Glomerular visceral epithelial cell (primary cell): ENCODE measurements around the gene HOXC9.

Experiments
- DNase-seq: peaks from one replicate; pipeline ENCODE4 v3.0.0-alpha.2; 2016; ENCODE audit errors: extremely low spot score

HOXC9 gene

DNA sequence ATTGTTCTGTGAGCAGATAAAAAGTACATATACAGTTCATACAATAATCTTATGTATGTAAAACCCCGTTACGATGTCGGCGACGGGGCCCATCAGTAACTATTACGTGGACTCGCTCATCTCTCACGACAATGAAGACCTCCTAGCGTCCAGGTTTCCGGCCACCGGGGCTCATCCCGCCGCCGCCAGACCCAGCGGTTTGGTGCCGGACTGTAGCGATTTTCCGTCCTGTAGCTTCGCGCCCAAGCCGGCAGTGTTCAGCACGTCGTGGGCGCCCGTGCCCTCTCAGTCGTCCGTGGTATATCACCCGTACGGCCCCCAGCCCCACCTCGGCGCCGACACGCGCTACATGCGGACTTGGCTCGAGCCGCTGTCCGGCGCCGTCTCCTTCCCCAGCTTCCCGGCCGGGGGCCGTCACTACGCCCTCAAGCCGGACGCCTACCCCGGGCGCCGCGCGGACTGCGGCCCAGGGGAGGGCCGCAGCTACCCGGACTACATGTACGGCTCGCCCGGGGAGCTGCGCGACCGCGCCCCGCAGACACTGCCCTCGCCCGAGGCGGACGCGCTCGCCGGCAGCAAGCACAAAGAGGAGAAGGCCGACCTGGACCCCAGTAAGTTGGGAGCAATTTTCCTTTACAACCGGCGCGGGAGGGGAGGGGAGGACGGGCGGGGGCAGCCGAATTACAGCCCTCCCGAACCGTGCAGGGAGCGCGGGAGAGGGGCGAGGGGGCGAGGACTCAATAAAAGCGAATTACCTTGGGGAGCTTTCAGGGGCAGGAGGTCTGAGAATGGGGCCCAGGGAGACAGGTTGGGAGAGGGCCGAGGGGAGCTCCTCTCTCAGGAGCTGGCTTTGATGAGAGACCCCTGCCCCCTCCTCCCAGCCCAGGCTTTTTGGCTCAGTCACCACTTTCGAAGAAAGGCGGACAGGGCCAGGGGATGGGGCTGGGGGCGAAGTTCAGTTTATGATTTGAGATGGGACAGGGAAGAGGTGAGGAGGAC, at the start of gene HOXC9:
Gene HOXC9 (plus strand): TSS at position 46 of the 999 bp plus-strand sequence. CDS start 28 bp downstream, at position 74.
- DNase-seq = no peak

DNA sequence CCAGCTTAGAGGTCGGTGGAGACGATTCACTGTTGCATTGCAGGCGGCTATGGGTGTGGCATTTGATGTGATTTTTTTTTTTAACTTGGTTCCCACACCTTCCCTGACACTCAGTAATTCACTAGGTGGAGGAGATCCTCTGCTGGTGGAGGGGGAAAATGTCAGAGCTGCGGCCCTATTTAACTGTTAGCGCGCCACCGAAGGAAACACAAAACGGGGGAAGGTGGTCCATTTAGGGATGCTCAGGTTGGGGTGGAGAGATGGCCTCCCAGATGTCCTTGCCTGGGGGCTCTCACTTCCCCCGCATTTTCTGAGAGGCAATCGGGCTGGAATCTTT, 49.6 kb upstream of the HOXC9 start:
- no peak for DNase-seq

DNA sequence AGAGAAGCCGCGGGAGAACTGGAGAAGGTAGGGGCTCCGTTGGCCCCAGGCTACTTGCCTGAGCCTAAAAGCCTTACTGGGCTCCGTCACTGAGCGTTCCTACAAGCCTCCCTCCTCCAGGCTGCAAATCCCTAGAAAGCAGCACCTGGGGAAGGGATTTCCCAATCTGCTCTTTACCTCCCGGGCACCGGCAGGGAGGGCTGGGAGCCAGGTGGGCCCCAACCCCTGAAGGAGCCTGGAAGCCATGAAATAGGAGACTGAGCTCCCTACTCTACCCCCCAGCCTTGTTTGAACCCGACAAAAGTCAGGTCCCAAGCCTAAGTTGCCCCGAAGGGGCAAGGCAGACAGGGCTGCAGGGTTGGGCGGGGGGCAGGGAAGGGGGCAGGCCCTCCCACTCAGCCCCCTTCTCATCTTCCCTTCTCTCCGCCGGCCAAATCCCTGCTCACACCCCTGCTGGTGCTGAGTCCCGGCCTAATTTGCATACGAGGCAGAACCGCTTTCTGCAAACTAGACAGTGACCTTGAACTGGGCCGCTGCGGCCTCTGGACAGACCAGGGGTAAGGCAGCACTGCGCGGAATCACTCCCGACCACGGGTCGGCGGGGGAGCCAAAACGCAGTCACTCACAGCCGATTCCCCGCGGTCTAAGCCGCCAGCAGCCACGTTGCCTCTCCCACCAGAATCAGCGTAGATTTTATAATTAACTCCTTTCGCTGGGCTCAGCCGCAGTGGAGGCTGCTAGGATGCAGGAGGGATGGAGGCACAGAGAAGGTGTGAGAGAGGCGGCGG, 49.0 kb upstream of the HOXC9 start:
- DNase-seq = no peak

DNA sequence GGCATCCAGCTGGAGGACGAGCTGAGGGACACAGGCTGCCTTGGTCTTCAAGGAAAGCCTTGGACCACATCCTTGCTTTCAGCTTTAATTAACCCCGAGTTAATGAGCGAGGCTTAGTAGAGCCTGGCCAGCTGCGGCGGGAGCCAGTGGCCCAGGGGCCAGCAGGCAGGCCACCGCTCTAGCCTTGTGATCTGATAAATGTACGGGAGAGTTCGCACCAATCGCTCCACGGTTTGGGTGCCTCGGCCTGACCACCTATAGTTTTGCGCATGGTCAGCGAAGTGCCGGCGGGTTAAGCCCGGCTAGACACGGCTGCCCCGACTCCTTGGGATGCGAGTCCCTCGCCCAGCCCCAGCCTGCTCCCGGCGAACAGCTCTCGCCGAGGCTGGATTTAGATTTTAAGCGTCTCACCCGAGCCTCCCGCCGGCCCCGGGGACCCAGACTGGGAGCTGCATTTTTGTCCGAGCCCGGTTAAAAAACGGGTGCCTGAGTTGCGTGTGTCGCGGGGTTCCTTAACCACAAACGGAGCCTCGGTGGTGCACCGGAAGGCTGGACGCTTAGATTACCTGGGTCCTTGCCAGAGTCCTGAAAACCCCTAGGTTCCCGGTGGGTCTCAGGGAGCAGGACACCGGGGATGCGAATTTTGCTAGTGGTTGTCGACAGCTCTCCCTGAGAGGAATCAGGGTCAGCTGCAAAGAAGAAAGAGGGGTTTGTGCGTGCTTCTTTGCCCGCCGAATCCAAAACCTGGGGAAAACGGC, 48.2 kb upstream of the HOXC9 start:
- DNase-seq = no peak

DNA sequence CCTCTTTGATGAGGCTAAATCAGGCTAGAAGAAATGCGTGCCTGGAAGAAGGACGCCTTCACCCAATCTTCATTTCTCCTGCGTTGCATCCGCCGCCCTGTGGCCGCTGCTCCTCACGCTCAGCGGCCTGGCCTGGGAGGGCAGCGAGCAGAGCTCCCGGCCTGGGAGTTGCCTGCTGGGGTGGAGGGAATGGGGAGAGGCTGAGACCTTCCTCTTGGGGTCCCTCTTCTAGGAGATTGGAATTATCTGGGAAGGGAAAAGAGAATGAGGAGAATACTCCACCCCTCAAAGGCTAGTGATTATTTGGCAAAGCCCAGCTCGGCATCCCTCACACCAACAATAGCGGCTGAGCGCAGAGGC, 47.6 kb upstream of the HOXC9 start:
- no peak for DNase-seq

DNA sequence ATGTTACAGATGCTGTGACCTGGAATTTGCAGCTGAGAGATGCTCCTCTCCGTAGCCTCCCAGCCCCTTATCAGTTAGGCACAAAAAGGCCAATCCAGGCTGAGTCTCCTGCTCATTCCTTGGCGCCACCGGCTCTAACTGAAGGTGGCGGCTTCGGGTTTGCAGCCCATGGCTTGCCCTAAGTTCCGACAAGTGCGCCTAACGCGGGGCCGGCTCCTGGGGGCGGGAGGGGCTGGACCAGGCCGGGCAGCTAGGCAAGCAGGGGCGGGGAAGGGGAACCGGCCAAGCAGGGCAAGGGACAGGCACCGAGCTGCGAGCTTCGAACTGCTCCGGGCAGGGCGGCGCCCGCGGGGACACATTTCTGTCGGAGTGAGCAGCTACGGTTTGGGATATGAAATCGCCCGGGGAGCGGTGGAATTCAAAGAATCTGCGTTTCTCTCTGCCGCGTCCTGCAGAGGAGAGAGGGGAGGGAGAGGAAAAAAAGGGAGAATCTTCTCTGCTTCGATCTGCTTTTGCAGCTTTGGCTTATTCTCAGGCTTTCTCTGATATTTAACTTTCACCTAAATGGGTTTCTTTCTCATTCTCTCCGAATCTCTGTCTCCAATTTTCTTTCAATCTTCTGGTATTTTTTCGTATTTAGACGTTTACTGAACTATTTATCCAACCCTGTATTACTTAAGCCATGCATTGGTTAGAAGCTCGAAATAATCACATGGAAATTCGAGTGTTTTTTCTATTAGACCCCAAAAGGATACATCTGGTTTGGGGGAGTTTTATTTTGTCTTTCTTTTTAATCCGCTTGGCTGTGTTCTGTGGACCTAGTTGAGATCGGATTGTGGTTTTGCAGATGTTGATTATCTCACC, 46.9 kb upstream of the HOXC9 start:
- DNase-seq = peak; percentile 24

DNA sequence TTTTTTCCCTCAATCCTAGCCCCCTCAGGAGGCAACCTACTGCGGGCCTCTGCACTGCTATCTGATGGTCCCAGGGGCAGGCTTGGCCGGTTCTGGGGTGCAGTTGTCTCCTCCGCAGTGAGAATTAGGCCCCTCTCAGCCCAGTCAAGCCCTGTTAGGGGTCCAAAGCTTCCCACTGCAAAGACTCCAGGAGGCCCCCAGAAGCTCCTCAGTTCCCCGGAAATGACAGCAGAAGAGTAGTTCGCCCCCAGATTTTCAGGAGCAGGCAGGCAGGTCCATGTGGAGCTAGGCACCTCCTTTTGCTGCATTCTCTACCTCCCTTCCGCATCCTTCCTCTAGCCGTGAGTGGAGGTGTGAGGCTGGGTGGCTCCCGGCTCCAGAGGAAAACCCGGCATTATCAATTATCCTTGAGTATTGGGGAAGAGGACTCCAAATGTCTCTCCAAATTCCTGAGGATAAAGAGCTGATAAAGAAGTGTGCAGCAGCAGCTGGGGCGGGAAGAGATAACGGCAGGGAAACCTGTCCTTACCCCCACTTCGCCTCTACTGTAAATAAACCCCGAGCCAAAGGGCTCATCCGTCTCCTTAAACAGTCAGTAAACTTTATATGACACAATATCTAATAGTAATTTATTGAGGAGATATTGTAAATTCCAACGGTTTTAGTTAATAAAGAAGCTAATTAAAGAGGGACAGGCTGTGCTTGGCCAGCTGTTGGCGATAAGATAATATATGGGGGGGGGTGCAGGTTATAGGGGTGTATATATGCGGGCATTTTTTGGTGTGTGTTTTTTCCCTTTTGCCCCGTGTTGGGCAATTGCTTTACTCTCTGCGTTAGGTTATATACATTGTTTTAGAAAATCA, 45.9 kb upstream of the HOXC9 start:
- no peak for DNase-seq

DNA sequence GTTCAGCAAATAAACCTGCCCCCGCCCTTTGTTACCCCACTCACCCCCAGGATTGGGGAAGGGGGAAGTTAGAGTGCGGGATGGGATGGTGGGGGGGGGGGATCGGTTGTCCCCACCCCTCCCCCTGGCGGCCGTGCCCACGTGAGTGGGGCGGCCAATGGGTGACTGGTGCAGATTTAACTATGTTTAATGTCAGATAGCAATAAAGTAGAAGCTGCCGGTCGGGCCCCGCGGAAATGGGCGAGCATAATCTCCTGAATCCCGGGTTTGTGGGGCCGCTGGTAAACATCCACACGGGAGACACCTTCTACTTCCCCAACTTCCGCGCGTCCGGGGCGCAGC, 45.3 kb upstream of the HOXC9 start, which contains the start of gene HOXC12:
Gene HOXC12 (plus strand): TSS at position 210 of the 342 bp plus-strand sequence. CDS start 27 bp downstream, at position 237.
- no peak for DNase-seq

DNA sequence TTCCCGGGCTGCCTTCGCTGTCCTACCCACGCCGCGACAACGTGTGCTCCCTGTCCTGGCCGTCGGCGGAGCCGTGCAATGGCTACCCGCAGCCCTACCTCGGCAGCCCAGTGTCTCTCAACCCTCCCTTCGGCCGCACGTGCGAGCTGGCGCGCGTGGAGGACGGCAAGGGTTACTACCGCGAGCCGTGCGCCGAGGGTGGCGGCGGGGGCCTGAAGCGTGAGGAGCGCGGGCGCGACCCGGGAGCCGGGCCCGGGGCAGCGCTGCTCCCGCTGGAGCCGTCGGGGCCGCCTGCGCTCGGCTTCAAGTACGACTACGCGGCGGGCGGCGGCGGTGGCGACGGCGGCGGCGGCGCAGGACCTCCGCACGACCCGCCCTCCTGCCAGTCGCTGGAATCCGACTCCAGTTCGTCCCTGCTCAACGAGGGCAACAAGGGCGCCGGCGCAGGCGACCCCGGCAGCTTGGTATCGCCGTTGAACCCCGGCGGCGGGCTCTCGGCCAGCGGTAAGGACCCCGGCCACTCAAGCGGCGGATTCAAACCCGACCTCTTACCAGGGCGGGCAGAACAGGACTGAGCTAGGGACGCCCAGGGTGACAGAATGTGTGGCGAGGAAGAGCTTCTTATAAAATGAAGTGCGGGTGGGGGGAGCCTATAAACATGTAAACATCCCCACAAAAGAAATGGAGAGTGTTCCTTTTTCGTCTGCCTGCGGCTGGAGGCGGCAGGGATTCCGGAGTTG, 44.8 kb upstream of the HOXC9 start:
- no peak for DNase-seq

DNA sequence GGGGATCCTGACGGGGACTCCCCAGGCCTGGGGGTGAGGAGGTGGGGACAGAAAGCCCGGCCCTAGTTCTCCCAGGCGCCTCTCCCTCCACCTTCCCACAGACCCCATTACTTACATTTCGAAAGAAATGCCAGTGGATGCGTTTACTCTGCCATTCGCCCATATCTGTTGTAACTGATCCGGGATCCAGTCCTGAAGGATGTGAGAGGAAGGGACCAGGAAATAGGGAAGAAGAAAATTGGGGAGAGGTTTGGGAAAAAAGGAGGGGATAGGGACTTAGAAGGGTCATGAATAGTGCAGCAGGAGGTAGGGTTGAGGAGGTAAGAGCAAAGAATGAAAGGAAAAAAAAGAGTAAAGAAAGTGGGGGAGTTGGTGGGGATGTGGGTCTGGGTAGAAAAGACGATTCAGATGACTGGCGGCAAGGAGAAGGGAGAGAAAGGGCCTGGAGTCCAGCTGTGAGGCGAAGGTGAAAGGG, 44.1 kb upstream of the HOXC9 start:
- no peak for DNase-seq

DNA sequence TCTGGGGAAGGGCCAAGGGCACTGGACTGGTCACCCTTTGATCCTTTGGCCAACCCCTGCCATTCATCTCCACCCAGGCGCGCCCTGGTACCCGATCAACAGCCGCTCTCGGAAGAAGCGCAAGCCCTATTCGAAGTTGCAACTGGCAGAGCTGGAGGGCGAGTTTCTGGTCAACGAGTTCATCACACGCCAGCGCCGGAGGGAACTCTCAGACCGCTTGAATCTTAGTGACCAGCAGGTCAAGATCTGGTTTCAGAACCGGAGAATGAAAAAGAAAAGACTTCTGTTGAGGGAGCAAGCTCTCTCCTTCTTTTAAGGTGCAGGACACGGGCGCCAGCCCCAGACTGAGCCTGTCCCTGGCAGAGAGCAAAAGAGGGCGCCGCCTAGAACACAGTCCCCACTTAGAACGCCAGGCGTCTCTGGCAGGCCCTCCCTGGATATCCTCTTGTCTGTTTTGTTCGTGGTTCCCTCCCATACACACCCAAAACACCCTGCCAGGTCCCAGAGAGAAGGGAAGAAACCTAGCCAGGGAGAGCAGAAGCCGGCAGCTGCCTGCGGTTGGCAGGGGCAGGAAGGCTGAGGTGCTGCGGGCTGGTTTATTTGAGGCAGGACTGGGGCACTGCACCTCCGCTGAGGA, 43.6 kb upstream of the HOXC9 start:
- DNase-seq = no peak

DNA sequence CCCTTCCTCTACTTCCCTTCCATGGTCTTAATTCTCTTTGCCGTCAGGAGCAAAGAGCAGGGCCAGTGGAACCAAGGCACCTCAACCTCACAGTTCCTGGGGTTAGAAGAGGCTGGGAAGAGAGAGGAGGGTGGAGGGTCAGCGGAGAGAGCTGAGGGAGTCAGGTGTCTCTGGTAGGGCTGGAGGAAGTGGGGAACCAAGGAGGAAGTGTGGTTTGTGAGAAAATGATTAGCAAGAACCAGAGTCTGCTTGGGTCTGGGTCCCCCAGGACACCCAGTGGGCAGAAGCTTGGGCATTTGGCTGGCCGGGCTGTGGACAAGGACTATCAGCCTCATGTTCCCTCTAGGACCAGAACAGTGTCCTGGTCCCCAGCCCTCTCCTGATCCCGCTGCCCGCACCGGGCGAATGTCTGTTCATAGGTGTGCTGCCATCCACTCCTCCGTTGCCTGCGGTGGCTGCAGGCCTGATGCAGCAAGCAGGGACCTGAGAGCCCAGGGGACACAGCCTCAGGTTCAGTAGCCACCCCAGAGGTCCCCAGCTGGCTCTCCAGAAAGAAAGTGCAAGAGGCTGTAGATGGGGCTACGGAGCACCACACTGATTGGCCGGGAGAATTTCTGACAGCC, 42.9 kb upstream of the HOXC9 start:
- no peak for DNase-seq

DNA sequence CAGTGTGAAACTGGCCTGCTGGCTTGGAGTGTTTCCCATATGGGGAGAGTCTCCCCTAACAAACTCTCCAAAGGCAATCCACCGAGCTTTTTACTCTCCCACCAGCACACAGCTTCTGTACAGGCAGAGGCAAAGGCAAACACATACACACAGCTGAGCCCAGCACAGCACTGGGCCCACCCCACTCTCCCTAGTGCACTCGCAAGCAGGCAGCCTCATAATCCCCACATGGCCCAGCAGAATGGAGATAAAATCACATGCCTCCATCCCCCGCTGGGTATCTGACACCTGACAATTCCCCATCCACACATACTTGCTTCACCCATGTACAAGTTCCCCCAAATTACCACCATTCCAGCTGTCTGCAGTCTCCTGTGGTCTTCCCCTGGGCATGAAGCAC, 41.8 kb upstream of the HOXC9 start:
- DNase-seq = no peak

DNA sequence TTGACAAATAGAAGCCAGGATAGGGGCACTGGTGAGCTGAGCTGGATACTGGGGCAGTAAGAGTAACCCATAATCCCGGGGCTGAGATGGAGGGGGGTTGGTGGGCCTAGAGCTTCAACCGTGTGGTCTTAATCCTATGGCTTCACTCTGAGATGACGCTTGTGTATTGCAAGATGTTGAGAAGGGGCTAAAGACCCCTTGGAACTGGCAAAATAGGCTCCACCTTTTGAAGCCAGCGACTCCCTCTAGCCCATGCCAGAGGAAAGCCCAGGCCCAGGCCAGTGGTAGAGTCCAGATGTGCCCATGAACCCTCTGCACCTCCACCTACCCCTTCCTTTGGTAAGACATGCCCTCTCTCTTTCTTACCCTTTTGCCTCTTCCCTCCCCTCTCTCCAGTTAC, 40.6 kb upstream of the HOXC9 start:
- DNase-seq = no peak

DNA sequence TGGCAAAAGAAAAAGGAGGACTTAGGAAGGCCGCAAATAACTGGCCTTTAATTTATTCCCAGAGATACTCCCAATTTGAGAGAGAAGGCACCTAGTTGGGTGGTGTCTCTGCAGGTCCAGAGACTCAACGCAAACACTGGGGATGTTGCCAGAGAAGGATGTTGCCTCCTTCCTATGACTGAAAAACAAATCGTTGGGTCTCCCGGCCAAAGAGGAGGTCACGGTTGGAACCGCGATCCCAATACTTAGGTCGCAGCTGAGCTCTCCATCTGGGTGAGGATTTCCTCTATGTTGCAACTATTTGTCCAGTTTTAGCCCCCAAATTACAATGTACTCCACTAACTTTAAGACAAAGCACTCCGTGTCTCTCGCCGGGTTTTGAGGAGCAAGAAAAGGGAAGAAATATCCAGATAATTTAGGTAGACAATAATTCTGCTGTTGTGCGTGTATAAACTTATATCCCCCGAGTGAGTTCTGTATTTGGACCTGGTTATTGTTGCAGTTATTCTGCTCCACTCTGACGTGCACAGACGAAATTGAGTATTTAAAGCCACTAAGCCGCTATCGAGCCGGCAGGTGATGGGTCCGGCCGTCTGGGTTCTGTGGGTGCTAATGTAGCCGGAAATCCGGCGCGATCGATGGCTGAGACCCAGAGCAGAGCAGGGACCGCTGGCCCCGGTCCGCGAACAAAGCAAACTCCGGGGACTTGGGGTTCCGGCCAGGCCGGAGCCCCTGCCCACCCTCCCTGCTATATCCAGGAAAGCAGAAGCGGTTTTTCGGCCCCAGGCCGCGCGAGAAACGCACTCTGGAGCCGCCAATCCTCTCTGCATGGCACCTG, 39.6 kb upstream of the HOXC9 start:
- no peak for DNase-seq

DNA sequence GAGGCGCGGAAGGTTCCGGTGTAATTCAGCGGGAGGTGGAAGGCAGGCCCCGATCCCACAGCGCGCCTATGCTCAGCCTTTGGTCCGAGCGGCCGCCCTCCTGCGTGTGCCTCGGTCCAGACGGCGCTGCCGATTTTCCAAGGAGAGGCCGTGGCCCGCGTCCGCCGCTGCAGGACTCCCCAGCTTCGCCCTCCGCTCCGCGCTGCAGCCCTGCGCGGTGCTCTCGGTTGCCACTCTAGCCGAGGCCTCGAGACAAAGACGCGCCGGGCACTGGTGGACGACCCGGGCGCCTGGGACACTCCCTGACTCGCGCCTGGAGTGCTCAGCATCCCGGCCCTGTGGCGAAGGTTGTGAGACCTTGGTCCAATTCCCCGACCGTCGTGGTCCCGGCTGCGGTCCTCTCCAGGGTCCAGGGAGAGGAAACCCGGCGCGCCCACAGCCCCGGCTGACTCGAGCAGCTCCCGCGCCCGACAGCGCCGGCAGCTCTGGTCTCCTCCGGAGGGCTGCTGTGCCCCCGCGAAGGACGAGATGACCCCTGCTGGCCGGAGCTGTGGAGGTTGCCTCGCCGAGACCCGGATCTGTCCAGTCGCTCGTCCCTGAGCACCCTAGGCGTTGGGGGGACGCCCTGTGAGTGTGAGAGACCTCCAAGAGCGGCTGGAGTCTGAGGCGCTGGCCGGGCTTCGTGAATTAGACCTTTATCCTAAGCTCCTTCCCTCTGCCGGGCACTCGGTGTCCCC, 38.8 kb upstream of the HOXC9 start:
- DNase-seq = no peak

DNA sequence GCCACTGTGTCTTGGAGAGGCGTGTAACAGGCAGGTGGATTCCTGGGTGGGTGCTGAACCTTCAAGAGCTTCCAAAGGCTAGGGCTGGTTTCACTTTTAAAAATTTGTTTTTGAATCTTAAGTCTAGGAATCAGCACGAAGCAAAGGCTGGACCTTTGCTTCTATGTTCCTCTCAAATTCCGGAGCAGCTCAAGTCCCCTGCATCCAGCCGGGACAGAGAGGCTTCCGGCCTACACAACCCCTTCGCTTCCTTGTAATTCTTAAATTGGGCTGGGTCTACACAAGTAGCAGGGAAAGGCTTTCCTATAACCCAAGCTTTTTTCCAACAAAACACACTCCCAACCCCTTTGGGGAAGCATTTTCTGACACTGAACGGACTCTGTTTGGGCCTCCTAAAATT, 37.0 kb upstream of the HOXC9 start:
- DNase-seq = no peak
